Globus pallidus (tissue), 1 donor: ENCODE results near the gene EIF5A.

Source experiments
- DNase-seq: peaks from one replicate; pipeline ENCODE4 v3.0.0-alpha.2; 2015; ENCODE audit warnings: low spot score

The EIF5A gene

DNA sequence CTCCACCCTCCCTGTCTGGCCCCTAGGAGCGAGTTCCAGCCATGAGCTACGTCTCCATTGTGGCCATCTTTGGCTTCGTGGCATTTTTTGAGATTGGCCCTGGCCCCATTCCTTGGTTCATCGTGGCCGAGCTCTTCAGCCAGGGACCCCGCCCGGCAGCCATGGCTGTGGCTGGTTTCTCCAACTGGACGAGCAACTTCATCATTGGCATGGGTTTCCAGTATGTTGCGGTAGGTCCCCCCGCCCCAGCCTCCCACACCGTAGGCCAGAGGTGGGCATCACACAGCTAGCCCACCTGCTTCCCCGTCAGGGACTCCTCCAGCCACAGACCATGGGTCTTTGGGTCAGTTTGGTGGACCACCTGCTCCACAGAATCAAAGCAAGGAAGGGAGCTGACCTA lies 21.7 kb upstream of the EIF5A start:
- DNase-seq: no peak

DNA sequence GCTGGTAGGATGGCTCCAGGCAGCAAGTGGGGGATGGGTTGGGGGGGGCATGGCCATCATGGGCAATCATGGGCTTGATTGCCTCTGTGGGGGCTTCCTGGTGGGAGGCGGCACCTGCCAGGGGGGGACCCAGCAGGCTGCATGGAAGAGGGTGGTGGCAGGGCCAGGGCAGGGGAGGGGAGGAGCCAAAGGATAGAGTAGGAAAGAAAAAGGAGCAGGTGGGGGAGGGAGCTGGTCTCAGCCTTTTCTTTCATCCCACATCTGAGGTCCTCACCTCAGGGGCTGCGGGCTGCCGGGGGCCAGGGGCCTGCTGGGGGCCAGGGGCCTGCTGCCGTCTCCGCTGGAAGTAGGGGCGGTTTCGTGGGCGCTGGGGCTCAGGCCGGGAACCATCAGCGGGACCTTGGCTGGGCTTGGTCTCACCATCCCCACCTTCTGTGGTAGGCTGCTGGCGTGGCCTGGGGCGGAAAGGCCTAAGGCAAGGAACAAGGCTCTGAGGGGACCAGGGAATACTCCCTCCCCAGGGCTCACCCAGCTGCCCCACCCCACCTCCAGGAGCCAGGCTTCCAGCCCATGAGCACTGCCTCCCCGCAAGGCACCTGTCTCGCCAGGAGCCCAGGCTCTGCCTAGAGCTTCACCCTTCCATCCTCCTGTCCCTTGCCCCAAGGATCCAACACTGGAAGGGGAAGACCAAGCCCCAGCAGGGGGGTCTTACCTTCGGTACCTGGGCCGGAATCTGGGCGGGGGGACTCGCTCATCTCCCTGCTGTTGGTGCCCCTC lies 18.0 kb upstream of the EIF5A start:
- DNase-seq: no peak

DNA sequence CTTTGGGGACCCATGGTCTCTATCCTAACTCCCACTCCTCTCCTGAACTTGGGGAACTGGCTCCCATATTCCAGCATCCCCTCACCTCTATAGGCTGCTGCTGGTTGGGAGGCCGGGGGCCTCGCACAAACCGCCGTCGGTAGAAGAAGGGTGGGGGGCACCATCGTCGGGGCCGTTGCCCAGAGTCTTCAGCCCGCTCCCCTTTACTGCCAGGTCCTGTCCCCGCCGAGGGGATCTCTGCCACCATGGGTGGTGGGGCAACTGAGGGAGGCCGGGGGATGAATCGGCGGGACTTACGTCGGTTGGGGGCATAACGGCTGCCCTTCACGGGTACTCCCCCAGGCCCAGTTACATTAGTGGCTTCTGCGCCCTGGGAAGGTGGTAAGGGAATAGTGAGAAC lies 17.3 kb upstream of the EIF5A start:
- no peak for DNase-seq

DNA sequence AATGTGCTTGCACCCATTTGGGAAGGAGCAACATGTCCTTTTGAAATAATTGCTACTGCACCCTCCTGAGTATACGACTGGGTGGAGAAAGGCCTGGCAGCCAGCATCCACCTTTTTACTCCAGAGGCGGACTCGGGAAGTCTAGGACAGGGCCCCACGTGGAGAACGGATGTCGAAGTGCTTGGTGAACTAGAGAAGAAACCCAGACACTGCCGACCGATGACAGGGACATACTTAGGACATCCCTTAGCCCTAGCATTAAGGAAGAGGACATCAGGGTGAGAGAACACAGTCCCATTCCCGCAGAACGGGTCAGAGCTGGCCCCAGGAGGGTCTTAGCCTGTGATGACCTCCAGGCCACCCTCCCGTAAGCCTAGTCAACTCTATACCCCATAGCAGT lies 16.7 kb upstream of the EIF5A start:
- DNase-seq: no peak

DNA sequence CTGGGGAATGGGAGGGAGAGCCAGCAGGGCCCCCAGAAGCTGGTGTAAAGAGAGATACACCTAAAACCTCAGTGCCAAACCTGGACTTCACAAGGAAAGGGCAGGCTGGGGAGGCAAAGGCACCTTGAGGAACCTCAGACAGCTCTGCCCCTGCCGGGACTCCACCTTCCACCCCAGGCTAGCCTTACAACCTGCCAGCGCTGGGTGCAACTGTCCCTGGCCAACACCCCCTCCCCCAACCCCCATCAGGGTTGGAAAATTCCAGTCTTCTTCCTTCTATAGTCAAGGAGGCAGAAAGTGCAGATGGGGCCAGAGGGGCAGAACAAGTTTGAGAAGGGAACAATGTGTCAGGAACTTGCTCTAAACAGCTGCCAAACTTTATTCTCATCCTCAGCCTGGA lies 15.2 kb upstream of the EIF5A start:
- DNase-seq: no peak

DNA sequence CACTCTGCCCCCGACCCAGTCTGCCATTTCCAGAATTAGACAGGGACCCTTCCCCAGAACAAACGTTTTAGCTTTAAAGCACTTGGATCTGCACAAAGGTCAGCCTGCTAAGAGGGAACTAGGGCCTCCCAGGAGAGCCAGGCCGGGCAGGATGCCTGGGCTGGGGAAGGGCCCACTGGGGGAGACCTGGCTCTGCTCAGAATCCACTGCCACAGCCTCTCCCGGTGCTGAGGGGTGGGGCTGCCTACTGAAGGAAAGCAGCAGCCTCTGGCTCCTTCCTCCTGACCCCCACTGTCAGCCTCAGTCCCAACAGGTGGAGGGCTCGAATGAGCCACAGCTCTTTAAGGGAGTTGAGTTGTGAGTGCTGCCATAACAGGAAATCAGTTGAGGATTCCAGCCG lies 14.7 kb upstream of the EIF5A start:
- no peak for DNase-seq

DNA sequence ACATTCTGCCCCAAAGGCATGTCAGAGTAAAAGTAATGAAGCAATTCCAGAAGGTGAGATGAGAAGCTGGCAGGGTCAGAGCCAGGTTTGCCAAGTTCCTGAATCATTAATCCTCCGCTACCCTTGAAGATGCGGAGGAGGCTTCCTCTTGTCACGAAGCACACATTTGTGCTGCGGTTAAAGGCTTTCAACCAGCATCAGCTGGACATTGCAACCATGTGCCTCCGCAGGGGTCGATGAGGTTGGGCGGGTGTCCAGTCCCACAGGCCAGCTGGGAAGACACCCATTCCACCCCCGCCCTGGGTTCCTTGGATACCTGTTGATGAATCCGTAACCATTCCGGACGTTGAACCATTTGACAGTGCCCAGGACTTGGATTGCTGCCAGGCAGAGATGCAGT lies 14.3 kb upstream of the EIF5A start:
- DNase-seq: no peak

DNA sequence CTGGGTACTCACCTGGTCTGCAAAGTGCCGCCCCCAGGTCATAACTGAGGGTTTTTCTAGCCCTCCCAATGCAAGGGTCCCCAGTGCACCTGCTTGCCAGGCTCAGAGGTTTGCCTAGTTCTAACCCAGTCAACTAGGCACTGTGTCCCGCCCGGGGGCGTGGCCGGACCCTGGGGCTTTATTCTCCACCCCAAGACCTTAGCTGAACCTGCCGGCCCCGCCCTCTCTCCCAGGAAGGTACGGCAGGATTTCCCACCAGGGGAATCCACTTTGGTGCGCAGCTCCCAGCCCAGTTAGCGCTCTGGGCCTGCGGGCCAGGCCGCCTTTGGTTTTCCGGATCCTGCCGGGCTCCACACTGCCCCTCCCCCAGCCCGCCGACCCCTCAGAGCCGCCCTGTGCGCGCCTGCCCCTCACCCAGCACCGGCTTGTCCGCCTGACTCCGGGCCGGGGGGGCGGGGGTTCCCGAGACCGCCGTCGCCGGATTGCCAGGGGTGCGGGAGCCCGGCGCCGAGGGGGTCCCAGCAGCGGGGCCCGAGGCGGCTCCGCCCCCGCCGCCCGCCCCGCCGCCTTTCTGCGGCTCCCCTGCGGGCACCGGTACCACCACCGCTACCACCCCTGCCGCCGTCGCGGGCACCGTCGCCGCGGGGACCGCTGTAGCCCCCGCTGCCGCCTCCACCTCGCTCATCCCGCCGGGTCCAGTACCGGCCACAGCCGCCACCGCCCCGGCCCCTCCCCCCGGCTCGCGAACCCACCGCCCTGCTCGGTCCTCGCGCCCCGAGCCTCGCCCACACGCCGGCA lies 13.4 kb upstream of the EIF5A start:
- no peak for DNase-seq

DNA sequence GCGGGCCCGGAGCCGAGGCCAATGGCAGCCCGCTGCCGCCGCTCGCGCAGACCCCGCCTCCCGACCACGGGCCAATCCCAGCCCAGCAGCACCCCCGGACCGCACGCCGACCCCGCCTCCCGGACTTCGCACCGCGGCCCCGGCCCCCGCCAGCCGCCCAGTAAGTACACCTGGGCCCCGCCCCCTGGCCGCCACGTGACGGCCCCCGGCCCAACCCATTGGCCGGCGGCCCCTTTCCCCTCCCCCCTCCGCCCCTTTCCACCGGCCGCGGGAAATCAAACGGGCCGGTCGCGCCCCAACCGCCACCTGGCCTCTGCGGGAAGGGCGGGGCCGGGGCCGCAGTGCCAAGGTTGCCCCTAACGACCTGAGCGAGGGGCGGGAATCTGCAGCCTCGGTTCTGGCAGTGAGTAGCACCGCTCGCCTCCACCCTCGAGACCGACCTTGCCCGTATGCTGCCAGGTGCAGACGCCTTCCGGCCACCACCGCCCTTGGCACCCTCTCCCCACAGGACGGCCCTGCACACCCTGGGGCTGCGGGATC lies 12.7 kb upstream of the EIF5A start, which contains the start of gene YBX2:
YBX2 (minus strand) TSS at position 26 of the 540 bp plus-strand sequence. CDS start 139 bp downstream, outside the sequence.
- no peak for DNase-seq

DNA sequence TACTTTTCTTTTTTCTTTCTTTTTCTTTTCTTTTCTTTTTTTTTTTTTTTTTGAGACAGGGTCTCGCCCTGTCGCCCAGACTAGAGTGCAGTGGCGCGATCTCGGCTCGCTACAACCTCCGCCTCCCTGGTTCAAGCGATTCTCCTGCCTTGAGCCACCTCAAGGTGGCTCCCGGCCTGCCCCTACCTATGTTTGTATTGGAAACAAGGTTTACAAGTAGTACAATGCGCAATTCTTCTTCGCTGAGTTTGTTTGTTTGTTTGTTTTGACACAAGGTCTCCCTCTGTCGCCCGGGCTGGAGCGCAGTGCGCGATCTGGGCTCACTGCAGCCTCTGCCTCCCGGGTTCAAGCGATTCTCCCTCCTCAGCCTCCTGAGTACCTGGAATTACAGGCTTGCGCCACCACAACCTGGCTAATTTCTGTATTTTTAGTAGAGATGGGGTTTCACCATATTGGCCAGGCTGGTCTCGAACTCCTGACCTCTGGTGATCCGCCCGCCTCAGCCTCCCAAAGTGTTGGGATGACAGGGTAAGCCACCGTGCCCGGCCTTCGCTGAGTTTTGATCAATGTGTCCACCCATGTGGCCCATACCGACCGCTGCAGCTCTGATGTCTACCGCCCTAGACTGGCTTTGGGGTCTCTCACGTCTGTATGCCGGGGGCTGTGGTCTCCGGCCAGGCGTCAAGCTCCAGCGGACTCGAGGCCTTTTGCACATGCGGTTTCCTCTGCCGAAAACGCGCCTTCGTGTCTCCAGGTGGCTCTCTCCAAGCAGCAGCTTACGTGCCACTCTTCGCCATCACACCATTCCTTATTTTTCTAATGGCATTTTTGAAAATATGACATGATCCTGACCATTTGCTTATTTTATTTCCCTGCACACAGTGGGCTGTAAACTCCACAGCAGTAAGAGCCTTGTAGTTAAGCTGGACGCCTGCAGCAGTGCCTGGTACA lies 11.9 kb upstream of the EIF5A start:
- no peak for DNase-seq

DNA sequence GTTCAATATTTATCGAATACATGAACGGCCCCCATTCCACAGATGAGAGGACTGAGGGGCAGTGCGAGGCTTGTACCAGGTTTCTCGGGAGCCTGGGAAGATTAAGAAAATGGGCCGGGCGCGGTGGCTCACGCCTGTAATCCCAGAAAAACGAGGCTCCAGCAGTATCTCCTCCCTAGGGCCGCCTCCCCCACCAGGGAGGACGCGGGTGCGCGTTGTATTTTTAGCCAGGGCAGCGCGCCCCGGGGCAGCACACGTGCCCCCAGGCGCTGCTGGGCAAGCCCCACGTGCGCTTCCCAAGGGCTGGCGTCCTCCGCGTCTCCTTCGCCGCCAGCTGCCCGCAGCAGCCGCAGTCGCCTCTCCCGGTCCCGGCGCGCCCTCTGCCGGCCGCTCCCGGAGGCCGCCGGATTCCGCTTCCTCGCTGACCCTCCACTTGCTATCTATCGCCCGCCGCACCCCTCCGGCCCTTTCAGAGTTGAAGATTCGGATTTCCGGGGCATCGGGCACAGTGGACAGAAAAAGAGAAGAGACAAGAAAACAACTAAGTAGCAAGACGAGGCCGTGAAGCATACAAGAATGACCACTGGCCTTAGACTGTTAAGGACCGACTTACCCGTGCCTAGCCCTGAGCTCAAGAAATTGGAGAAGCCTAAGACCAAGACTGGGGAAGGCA lies 11.1 kb upstream of the EIF5A start:
- DNase-seq: peak; percentile 69

DNA sequence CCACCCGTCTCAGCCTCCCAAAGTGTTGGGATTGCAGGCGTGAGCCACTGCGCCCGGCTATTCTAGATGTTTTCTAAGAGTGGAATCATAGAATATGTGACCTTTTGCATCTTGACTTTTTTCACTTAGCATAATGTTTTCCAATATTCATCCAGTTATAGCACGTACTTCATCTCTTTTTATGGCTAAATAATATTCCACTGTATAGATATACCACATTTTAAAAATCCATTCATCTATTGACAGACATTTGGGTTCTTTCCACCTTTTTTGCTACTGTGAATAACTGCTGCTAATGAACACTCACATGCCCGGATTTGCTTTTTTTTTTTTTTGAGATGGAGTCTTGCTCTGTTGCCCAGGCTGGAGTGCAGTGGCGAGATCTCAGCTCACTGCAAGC lies 3.2 kb upstream of the EIF5A start:
- no peak for DNase-seq

DNA sequence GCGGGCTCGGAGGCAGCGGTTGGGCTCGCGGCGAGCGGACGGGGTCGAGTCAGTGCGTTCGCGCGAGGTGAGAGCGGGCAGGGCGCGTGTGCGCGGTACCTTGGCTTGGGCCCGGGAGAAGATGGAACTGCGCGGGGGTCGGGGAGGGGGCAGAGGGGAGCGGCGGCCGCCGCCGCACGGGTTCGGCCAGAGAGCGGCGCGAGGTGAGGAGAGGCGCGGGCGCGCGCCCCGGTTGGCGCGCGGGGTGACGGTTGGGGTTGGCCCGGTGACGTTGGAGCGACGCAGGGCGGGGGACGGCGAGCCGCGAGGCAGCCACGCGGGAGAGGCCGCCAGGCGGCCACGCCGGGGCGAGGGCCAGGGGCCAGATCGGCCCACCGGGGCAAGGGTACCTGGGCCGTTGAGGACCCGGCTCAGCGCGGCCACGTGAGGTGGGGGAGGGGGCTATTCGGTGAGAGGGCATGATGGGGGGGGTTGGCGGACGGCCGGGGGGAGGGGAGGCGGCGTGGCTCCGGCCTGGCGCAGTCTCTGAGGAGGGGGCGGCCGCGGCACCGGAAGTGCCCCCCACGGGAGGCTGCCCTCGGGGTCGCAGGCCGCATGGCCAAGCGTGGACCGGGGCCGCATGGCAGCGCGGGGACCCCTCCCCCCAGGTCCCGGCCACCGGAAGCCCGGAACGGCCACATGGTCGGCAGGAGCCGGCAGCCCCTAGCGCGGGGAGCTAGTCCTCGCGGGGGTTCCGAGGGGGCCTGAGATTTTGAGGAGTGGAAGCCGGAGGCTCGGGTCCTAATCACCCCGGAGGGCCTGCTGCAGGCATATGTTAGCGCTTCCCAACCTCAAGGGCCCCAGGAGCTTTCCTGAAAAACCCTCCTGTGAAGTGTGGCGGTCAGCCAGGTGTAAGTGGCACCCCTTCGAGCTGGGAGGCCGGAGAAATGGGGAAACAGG lies 527 bp downstream of the EIF5A start:
- DNase-seq: no peak

DNA sequence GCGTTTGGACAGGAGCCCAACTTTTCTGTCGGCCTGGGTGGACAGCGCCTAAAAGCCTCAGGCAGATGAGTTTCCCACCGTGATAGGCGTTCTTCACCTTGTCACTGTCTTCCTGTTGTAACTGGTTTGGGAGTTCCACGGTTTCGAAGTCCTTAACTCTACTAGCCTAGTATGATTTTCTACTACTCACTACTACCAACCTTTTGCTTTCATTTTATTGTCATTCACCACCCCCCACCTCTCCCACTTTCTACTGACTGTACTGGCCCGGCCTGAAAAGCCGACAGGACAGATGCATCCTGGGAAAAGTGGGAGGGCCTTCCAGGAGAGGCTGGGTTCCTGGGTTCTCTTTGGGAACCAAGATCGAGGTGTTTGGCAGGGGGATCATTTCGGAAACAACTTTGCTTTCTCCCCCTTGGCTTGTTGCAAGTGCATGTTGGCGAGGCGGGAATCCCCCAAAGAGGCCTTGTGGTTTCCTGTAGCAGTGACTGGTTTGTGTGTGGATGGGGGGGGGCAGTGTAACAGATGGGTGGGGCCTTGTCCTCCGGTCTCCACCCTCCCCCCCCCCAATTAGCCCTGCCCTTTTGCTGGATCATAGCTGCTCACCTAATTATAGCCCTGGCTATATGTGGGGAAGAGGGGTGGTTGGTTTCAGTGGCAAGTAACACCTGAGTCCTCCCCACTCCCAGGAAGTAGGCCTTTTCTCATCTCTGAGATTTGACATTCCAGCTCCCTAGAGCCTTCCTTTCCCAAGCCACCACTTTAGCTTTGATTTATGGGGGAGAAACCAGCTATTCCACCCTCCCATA lies 1.4 kb downstream of the EIF5A start:
- peak; percentile 63 for DNase-seq

DNA sequence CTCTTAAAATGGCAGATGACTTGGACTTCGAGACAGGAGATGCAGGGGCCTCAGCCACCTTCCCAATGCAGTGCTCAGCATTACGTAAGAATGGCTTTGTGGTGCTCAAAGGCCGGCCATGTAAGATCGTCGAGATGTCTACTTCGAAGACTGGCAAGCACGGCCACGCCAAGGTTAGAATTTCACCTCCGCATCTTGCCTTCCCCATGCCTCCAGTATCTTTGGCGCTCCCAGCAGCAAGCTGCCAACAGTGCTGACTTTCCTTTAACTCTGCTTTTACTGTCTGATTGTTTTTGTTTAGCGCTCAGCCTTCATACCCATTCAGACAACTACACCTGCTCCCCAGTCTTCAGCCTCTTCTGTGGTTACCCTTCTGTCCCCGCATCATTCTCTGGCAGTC lies 2.2 kb downstream of the EIF5A start:
- DNase-seq: no peak

DNA sequence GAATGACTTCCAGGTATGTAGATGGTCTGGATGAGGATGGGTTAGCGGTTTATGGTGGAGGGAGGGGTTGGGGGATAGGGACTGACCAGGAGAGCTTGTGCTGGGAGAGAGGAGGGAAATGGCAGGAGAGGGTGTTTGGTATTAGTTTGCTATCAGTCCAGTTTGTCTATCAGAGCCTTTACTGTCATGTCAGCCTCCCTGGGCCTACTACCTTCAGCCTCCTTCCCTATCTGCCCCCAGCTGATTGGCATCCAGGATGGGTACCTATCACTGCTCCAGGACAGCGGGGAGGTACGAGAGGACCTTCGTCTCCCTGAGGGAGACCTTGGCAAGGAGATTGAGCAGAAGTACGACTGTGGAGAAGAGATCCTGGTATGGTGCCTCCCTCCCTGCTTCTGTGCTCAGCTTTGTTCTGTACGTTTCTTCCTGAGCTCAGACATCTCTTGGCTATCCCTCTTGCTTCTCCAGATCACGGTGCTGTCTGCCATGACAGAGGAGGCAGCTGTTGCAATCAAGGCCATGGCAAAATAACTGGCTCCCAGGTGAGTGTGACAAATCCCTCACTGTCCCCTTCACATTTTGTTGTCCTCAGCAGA lies 3.8 kb downstream of the EIF5A start:
- no peak for DNase-seq

DNA sequence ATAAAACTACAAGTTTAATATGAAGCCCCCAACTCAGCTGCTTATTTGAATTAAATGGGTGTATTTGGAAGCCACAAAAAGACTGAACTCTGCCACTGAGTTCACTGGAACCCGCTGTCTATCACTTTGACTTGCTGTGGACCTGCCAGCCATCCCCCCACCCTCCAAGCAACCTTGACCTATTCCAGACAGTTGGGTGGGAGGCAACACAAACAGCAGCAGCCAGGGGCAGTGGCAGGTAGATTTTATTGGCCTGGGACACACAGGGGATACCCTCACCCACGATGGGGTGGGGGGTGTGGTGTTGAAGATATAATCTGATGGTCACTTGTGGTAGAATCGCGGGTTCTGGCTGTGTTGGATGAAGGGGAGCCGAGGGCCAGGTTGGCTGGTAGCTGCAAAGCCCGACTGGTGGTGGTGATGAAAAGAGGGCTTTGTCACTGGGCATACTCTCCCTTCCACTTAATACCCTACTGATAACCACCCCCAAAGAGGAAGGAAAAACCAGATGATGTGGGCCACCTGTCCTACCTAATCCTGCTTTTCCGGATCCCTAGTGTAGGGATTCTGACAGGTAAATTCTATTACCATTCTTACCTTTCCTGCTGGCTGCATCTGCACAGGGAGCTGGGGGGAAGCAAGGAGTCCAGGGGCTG lies 5.1 kb downstream of the EIF5A start:
- no peak for DNase-seq

DNA sequence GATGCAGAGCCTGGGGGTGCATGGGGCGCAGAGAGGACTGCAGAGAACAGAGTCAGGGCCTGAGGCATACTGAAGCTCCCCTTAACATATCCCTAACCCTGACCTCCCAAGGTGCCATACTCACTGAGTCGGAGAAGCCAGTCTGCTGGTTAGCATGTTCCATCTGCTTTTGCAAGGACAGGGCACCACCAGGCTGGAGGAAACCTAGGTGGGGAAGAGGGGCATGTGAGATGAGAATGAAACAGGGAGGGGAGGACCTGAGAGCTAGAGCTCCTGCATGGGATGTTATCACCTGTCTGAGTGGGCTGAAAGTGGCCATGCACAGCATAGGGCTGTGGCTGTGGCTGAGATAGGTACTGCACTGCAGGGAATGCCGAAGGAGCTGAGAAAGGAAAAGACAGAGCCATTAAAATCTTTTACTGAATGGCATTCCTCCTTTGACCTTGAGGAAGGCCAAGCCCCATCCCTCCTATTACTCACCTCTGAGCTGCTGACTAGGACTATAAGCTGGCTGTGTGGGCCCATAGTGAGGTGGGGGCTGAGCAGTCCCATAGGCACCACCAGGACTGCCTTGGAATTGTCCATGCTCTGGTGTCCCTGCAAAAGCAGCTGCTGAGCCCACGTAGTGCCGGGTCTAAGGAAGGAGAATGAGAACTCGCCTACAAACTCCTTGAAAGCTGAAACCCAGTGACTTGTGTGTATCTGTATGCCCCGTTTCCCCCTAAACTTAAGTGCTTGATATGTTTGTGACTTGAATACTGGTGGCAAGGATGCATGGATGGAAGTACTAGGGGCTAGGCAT lies 5.9 kb downstream of the EIF5A start:
- no peak for DNase-seq
